ENCODE measurements around the gene FAT1.

FAT1 gene

DNA sequence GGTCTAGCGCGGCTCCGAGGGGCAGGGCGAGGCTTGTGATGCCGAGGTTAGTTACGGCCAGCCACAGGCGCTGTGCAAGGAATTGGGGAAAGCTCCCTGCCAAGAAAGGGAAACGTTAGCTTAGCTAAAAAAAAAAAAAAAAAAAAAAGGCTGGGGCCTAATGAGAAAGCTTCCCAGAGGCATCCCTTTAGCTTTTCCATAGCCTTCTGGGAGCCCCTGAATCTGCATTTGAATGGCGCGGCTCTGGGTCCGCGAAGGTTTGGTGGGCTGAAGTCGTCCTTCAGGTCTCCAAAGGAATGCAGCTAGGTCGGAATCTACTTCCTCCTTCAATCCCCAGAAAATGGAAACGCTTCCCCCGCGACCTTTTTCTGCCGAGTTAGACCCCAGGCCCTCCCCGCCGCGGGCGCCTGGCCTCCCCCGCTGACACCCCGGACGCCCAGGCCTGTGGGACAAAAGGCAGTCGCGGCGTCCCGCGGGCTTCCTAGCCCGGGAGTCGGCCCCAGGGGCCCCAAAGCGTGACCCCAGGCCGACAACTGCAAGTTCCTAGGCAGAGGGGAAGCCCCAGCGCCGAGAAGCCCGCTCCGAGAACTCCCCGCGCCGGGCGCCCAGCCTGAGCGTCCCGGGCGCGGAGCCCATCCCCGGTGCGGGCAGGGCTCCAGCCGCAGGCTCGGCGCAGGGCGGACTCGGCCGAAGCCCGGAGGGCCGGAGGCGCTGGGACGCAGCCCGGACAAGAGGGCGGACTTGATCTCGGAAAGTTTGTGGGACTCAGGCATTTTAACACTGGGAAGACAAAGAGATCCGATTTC, 605 bp upstream of the FAT1 start:
- DNase-seq (ENCODE audit: low spot score): no peak

DNA sequence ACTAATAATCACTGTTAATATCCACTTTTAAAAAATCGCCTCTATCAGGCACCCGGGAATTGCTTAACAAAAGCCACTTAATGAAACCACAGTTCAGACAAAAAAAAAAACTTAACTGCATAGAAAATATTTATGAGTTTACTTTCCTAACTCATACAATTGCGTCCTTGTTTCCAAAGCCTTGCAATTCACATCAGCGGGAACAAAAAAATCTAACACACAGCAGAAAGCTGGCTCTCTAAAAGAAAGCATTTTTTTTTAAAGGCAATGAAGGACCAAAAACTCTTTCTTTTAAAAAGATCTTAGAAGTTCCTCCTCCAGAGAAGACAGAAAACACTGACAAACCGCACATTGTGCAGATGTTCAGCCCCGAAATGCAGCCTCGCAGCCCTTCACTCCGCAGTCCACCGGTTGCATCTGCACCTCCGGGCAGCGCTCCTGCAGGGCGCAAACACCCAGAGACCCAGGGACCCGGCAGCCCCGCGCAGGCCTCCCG, 812 bp downstream of the FAT1 start:
- no peak for DNase-seq (ENCODE audit: low spot score)

DNA sequence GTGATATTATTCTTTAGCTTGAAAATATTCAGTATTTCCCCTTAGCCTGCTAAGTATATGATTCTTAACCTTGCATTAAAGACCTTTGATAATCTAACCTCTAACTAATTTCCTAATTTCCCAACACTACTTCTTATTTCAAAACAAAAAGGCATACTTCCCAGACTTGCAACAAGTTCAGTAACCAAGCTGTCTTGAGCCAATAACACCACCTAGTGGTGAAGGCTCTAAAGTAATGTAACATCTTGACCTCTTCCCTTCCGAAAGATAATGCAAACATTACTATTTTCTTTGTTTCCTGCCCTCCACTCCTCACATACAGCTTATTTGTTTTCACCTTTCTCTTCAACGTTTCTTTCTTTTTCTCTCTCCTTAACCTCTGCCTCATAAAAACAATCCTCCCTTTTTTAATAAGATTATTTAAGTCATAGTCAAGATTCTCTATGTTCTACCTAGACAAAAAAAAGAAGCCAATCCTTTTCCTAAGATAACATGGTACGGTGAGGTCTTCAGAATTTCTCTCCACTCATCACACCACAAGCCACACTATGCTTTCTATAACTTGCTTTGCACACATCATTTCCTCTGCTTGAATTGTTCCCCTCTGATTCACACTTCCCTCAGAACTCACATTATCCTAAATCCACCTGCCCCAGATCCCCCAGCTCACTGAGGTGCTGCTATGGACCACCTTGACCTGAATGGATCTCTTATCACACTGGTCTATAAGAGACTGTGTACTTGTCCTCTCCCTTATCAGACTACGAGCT, 3.5 kb downstream of the FAT1 start:
- no peak for DNase-seq (ENCODE audit: low spot score)

DNA sequence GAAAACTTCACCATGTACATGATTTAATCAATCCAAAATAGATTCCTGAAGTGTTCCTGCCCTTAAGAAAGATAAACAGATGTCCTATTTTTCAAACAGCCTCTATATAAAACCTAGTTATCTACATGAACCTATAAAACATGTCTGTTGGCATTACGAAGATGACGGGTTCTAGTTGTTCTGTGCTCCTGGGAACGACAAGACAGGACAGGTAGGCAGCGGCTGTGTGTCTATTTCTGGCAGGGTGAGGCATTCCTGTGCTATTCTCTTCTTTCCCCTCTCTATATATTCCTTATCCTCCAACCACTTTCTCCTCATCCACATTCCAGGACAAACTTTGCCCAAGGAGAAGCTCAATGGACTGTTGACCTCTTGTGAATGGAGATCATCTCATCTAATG, 6.1 kb downstream of the FAT1 start:
- no peak for DNase-seq (ENCODE audit: low spot score)

DNA sequence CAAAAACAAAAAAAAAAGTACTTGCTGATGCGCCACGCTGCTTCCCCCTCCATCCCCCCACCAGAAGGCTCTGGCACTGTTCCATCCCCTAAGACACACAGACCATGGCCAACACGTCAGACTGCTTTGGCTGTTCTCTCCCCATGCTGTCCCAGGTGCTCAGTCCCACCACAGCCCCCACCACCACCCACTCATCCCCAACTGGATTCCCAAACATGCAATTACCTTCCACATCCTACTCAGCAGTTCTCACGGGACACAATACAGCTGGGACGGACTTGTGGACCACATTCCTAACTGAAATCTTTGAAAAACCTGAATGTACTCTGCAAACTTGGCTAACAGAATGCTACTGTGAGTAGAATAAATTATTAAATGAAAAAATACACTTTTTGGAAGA, 8.6 kb downstream of the FAT1 start:
- DNase-seq (ENCODE audit: low spot score): no peak

DNA sequence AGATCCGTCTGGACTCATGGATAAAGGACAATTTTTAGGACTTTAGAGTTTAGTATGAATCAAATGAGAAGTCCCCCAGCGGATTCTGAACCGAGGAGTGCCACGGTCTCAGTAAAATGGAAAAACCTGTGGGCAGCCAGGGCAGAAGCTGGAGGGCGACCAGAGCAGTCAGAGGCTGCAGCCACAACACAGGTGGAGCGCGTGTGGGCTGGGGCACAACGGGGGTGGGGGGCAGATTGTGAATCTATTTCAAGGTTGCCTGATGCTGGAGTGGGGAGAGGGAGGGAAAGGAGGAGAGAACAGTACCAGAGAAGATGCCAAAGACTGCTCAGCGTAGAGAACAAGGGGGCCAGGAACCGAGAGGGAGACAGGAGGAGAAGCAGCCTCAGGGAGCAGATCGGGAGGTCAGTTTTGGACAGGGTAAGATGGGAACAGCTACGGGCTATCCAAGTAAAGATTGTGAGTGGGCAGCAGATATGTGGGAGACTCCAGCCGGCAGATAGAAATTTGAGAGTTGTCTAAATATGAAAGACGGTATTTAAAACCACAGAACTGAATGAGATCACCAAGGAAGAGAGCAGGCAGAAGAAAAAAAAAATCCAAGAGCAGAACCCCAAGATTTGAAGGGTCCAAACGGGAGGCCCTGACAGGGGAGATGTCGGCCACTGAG, 9.5 kb downstream of the FAT1 start:
- DNase-seq (ENCODE audit: low spot score): no peak

DNA sequence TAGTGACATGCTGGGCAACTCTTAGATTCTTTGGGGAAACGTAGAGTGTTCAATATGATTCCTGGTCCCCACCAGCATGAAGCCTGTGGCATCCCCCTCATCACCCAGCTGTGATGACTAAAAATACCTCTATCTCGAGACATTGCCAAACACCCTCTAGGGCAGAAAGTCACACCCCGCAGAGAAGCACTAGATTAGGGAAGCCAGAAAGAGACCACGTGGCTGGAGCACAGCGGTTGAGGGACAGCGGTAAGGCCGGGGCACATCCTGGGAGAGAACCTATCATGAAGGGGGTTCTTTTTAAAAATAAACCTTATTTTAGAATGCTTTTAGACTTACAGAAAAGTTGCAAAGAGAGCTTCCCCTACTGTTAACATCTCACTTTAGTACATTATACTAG, 11.0 kb downstream of the FAT1 start:
- no peak for DNase-seq (ENCODE audit: low spot score)

DNA sequence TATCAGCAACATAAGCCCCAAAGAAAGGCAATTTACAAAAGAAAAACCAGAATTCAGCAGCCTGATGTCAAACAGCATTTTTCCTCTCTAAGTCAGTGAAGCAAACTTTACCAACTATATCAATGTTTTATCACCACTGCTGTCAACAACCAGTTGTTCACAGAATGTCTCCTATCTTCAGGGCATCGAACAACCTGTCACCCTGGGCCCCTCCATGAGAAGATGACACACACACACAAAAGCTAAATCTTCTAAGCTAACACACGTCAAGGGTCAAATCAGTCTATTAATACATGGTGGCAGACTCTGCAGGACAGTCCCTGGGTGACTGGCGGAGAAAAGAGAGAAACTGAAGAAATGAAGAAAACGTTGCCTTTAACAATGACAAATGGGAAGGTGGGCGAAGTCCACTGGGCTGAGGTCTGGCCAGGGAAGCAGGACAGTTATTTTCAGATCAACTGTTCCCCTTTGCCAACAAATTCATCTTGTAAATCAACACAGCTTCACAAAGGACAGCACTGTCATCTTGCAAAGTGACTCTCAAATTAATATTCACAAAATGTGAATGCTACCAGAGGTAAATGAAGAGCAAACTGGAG, 13.0 kb downstream of the FAT1 start:
- no peak for DNase-seq (ENCODE audit: low spot score)

DNA sequence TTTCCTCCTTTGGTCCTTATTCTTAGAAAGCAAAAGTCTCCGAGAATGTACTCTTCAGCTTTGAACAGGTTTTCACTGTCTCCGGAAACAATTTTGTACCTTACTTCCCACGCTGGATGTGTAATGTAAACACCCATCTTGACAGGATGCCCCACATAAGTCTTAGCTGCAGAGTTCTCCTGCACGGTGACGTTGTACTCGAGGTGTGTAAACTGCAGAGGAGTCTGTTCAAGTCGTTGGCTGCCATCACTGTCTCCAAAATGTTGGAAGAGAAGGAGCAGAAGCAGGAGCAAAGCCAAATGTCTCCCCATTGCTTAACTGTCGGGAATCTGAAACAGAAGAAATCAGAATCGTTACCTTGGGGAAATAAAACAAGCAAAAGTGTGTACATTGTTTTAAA, 14.1 kb downstream of the FAT1 start:
- no peak for DNase-seq (ENCODE audit: low spot score)

DNA sequence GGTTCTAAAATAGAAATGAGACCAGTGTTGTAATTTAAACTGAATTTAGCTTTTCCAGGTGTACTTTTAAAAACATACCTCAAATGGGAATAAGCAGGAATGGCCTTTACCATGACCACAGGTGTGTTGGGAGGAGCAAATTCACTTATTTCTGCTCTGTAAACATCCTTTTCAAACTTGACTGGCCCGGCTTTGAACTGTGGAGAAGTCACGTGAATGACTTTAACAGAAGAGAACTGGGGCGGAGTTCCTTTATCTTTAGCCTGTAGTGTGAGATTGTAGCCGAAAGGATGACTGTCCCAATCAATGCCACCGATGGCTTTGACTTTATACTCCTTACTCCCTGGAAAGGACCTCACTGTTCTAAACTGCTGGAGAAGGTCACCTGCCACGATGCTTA, 15.1 kb downstream of the FAT1 start:
- DNase-seq (ENCODE audit: low spot score): no peak

DNA sequence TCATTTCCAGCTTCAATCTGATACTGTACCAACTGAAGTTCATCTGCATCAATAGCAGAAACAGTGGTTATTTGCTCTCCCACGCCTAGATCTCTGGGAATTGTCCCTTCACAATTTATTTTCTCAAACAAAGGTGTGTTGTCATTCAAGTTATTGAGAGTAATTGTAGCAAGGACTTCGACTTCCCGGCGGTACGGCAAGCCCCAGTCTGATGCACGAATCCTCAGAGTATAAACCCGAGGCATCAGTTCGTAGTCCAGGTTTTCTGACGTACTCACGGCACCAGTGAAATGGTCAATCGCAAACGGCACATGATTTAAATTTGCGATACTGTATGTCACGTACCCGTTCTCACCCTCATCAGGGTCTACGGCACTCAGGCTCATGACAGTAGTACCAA, 15.7 kb downstream of the FAT1 start:
- DNase-seq (ENCODE audit: low spot score): no peak

DNA sequence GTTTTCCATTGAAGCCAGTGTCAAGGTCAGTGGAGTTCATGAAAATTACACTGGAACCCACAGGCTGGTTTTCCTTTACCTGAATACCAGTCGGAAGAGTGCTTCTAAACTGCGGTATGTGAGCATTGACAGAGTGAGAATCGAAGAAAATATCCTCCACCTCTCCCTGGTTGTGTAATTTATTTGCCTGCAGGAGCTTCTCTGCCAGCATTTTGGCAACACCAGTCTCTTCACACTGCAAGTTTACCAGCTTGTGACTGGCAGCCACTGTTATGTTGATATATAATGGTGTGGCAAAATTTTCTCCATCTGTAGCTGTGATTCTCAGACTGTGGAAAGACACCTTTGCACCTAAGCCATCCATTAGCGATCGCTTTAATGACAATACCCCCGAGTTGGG, 16.1 kb downstream of the FAT1 start:
- DNase-seq (ENCODE audit: low spot score): no peak

DNA sequence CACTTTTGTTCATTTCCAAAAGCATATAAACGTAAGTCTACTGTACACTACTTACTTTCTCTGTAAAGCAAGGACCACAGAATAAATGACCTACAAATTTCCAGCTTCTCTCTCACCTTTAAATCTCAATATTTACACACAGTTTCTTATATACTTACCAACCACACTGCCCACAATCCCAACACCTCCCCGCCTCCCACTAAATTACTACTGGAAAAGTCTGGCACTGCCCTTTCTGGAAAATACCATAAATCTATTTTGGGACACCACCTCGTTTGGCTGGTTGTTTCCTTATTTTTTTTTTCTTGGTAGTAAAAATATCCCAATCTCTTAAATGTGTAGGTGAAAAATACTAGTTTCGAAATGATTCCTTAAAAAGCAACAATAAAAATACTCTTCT, 19.6 kb downstream of the FAT1 start:
- no peak for DNase-seq (ENCODE audit: low spot score)

DNA sequence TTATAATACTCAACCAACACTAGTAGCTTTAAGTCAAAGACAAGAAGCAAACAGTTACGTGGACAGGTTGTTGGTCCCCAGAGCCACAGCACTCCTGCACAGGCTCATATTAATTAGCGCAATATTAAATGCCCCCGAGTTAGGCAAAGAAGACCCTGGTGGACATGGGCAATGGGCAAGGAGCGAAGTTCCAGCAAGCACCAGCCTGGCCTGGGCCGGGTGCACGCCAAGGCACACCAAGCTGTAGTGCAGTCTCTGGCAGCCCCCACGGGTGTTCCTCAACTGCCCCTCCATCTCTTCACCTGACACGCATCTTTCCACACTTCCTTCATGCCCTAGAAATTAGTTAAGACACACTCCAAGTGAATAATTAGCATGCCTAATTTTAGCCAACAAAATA, 20.1 kb downstream of the FAT1 start:
- DNase-seq (ENCODE audit: low spot score): no peak

DNA sequence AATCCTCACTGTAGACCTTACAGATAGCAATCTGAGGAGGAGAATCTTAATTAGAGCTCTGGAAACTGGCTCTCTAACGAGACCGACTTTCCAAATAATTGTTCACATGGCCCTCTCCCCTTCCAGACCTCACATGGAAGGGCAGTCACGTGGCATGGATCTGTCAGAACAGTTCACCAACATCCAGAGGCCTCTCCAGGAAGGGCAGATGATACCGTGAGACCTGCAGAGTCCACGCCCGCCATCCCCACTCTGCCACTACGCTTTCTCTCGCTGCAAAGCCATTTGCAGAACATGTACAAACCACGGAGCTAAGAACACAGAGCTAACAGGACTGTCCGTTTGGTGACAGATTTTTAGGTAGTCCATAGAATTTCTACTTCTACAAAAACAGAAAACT, 20.7 kb downstream of the FAT1 start:
- DNase-seq (ENCODE audit: low spot score): no peak

DNA sequence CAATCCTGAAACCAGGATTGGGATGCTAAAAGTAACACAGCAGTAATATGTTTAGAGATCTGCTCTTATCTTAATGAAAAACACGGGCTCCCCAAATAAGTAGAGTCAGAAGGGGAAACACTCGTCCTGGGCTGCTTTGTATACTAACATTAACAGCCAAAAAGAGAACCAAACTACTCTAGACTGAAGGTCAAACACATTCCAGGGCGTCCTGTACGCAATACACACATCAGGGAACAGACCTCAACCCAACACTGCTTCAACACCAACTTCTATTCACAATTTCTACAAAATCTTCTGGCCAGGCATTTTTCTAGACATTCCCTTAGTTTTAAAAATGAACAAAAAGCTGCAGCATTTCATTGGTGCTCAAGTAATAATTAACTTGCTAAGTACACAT, 21.4 kb downstream of the FAT1 start:
- DNase-seq (ENCODE audit: low spot score): no peak

DNA sequence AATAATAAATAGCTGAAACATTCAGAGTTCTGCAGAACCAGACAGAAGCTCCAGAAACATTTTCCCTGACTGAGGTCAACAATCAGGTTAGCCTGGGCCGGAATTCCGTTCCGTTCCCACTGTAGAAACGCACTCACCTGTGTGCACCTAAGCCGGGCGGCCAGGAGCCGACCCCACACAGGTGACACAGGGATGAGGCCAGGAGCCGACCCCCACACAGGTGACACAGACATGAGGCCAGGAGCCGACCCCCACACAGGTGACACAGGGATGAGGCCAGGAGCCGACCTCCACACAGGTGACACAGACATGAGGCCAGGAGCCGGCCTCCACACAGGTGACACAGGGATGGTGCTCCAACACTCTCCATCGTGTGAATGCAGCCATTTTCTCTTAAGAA, 21.9 kb downstream of the FAT1 start:
- no peak for DNase-seq (ENCODE audit: low spot score)

DNA sequence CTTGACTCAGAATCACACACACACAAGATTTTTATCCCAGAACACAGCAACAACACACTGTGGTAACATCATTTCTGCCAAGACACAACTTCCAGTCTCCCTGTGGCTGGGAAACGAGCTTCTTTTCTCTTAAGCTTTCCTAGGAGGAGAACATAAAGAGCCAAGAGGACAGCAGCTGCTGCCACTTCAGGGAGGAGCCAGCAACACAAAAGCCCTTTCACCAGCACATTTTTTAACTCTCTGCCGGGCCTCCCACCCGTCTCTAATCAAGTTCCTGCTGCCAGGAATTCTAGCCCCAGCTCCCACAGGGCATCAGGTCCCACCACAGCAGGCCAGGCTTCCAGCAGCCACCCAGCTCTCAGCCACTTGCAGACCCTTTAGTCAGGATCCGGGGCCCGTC, 22.4 kb downstream of the FAT1 start:
- no peak for DNase-seq (ENCODE audit: low spot score)

DNA sequence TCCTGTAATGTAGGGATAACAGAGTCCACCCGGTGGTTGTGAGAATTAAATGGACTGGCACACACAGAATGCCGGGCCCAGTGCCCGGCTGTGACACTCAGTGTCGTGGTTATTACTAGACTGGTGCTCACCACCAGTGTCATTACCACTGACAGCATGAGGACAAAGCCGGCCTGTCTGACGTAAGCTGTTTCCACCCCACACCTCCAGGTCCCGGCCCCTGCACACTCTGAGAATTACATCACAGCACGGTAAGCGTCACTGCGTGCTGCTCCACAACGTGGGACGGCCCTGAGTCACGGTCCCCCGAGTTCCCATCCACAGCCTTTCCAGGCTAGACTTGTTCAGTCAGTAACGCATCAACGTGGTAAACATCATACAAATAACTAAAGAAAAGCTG, 22.9 kb downstream of the FAT1 start:
- no peak for DNase-seq (ENCODE audit: low spot score)

DNA sequence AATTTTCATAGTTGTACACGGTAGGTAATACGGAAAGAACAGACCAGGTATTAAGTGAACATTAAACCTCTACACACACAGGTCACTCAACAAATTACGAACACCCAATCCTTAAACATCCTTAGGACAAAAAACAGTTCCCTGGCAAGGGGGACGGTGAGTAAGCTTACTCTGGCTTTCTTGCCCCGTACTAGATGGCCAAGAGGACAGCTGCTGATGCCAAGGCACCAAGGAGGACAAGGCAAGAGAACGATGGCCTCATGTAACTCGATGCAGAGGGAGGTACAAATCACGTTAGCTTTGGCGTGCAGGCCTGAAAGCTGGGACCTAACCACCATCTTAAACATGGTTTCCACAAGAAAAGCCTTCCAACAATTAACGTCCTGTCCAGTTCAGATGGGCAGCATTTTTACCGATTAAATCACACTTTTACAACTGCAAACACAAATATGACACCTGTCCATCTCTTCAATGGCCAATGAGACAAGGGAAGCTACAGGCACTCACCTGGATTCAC, 23.7 kb downstream of the FAT1 start:
- no peak for DNase-seq (ENCODE audit: low spot score)

DNA sequence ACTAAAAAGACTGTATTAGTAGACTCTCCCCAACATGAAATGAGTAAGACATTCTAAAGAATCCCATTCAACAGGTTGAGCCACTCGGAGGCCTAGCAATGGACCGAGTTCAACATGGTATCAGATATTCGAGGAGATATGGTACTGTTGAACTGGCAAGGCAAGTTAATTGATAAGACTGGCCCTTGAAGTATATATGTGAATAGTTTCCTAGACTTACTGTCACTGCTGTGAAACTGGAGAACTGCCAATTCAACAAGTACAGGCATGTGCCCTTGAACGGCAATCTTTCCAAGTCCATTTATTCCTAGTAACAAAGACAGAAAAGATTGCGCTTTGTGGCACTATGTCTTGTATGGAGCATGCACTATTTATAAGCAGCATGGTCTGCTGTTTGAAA, 24.4 kb downstream of the FAT1 start:
- no peak for DNase-seq (ENCODE audit: low spot score)

DNA sequence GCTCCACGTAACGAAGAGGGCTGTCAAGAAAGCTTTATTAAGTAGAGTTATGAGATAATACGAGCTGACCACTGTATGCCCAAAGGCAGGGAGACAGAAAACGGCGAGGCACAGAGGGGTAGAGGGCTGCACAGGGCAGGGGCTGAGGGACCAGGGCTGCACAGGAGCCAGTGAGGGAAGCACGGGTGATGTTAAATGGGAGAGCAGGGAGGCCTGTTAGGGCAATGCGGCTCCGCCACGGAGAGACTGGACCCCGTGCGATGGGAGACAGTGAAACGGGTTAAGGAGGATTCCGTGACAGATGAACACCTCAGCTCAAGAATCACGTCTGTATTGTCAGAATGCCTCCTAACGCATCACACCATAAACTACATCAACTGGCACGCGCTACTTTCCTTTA, 25.1 kb downstream of the FAT1 start:
- DNase-seq (ENCODE audit: low spot score): no peak
